ENCODE measurements around the gene LINC00305.
A peak's percentile ranks its signal among the peaks of the same experiment; 100 is the strongest.

The LINC00305 gene

DNA sequence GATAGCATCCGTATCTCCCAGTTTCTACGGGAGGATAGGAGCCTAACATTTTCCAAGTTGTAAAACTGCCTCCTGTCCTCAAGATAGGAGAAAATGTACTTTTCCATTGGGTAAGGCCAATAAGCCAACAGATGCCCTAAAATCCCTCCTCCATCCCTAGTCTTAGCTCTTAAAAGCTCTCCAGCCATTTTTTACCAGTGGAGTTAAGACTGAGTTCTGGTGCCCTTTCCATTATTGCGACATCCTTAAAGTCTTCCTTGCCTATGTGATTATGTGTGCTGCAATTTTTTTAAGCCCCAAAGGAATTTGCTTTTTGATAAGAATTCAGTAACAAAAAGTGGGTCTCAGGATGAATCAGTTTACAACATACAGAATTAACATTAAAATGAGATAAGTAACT is 33.0 kb downstream of the LINC00305 start:
- TF ChIP-seq, protein P1, sequence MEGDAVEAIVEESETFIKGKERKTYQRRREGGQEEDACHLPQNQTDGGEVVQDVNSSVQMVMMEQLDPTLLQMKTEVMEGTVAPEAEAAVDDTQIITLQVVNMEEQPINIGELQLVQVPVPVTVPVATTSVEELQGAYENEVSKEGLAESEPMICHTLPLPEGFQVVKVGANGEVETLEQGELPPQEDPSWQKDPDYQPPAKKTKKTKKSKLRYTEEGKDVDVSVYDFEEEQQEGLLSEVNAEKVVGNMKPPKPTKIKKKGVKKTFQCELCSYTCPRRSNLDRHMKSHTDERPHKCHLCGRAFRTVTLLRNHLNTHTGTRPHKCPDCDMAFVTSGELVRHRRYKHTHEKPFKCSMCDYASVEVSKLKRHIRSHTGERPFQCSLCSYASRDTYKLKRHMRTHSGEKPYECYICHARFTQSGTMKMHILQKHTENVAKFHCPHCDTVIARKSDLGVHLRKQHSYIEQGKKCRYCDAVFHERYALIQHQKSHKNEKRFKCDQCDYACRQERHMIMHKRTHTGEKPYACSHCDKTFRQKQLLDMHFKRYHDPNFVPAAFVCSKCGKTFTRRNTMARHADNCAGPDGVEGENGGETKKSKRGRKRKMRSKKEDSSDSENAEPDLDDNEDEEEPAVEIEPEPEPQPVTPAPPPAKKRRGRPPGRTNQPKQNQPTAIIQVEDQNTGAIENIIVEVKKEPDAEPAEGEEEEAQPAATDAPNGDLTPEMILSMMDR (IDR thresholded peaks at IDR 0.05), result no peak

DNA sequence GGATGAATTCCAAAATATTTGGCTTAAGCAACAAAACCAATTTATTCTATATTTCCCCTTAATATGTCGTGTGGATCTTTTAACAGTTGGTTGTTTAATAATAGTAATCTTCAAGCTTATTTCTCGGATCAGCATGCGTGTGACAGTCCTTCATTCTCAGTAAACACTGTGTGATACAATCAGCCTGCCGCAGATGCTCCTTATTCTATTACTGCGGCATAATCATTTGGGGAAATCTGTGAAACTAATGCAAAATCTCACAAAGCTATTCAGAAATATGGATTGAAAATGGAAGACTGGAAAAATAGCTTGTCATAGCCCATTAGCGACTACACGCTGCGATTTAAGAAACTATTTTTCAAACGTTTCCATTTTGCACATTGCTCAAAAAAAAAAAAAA is 36.9 kb downstream of the LINC00305 start:
- TF ChIP-seq, protein P1 (IDR thresholded peaks at IDR 0.05), result no peak

DNA sequence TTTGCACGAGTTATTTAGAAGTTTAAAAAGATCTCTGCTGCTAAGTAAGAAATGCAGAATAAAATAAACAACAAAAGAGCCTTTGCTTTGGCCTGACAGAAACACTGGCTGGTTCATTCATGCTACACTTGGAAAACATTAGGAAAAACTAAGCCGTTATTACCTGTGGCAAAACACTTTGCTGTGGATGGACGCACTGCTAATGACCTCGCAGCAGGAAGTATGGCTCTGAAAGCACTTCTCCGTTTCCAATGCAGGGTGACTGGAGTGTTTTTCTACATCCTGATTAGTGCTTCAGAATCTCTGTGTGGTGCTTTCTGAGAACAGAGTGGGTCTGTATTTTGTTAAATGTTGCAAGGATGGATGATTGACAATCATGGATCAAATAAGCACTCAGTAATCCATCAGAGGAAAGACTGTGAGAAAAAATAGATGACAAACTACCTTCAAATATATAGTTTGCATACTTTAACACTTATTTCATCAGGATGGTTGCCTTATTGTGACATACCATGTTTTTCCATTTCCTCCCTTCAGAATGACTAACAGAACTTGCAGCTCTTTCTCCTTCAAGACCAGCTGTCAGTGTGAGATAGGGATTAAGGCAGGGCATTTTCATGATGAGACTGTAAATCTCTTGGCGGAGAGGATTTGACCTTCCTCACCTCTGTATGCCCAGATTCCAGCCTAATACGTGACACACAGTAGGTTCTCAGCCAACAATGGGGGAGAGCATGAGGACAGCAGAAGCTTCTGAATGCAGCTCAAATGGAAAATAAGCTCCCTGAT is 38.0 kb downstream of the LINC00305 start:
- TF ChIP-seq, protein P1 (IDR thresholded peaks at IDR 0.05), result no peak

DNA sequence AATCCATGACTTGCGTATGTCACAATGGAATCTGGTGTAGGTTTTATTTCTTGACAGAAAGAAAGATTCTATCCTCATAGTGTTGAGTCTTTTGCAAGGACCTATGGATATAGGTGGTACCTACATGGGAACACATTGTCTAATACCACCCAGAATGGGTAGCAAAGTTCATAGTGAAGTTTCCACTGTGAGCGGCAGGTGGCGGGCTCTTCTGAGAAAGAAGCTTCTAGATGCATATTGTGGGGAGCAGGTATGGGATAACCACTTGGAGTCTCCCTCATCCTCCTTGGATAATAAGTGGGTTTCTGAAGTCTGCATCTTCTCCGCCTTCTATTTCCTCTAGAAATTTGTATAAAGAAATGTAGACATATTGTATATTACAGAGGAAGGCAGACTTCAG is 44.9 kb downstream of the LINC00305 start:
- TF ChIP-seq, protein P1 (IDR thresholded peaks at IDR 0.05), result peak; percentile 53; the same call in 1 of the 2 replicates

DNA sequence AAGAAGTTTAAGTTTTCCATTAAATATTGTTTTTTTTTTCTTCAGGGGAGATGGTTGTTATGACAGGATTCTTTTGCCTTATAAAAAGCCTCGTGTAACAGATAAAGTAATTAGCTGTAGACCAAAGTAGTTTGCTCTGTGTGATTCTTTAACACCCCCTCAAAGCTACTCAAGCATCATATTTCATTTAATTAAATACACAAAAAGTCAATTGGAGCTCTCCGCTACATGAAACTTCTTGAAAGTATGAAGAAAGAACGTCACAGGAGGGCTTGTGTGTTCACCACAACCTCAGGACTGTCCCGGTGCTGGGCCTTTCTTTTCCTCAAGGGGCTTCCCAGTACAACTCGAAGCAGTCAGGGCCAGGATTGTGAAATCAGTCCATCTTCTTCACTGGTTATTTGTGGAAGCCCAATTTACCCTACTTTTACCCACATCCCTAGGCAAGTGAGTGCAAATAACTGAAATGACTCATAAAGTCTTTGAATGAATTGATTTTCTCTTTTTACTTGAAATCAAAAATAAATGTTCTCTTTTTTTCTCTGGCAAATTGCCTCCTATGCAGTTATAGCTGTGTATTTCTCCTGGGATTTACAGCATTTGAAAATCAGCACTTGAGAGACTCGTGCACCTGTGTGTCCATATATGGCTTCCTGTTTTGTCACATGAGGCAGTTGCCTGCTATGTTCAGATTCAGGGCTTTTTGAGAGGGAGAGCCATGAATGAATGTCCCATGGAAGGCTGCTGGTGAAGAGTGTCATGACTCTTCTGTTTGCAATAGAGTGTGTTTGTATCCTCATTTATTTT is 48.6 kb downstream of the LINC00305 start:
- TF ChIP-seq, protein P1 (IDR thresholded peaks at IDR 0.05), result no peak

DNA sequence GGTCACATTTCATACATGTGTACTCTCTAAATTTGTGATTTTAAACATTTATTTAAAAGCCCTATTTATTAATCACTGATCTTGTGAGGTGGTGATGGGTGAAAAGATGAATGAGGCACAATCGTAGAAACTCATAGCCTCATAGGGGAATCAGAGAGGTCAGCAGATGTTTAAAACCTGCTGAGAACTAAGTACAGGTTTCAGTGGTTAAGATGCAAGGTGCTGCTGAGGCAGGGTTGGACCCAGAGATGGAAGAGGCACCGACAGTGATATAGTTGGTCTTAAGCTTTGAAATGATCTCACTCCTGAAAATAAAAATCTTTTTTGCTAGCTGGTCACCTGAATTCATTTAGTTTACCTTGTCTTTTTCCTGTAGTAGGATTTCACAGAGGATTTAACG is 49.6 kb downstream of the LINC00305 start:
- TF ChIP-seq, protein P1 (IDR thresholded peaks at IDR 0.05), result no peak

DNA sequence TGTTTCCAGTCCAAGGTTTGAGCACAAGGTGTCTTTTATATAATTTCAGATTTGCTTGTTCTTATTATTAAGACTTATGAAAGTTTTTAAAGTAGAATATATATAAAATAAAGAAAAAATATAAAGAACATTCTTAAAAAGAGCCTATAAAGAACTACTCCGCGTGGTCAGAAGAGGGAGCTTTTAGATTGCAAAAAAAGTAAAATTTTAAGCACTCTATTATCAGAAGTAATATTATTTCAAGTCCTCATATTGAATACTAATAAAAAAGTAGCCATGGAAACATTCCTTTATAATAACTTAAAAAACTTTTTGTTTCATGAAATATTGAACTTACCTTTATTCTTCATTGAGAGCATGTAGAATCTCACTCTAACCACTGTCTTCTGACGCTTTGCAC is 51.4 kb downstream of the LINC00305 start:
- TF ChIP-seq, protein P1 (IDR thresholded peaks at IDR 0.05), result peak; percentile 15; the same call in 1 of the 2 replicates
